ENCODE measurements around the gene TOM1.

The TOM1 gene

DNA sequence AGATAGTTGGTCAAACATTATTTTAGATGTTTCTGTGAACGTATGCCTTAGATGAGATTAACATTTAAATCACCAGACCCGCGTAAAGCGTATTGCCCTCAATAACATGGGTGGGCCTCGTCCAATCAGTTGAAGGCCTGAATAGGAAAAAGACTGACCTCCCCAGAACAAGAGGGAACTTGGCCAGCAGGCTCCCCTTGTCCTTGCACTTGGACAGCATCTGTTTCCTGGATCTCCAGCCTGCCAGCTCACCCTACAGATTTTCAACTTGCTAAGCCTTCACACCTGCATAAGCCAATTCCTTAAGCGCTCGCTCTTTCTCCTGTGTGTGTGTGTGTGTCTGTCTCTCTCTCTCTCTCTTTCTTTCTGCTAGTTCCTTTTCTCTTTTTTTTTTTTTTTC, 8.2 kb downstream of the TOM1 start:
- DNase-seq: no peak

DNA sequence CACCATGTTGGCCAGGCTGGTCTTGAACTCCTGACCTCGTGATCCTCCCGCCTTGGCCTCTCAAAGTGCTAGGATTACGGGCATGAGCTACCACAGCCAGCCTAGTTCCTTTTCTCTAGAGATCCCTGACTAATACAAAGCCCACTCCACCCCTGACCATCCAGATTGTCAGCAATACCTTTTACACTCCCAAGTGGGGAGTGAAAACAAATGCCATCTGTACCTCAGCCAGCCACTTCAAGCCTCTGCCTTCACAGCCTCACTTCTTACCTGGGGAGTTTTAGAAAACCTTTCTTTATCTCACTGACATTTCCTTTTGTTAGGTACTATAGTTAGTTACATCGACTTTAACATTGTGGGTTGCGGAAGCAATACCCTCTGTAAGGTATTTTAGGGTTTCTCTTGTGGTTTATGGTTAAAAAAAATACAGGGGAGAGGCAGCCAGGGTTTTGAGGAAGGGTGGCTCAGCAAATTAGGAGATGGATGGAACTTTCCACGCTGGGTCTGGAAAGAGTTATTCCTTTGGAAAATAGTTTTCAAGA, 8.9 kb downstream of the TOM1 start:
- DNase-seq: no peak

DNA sequence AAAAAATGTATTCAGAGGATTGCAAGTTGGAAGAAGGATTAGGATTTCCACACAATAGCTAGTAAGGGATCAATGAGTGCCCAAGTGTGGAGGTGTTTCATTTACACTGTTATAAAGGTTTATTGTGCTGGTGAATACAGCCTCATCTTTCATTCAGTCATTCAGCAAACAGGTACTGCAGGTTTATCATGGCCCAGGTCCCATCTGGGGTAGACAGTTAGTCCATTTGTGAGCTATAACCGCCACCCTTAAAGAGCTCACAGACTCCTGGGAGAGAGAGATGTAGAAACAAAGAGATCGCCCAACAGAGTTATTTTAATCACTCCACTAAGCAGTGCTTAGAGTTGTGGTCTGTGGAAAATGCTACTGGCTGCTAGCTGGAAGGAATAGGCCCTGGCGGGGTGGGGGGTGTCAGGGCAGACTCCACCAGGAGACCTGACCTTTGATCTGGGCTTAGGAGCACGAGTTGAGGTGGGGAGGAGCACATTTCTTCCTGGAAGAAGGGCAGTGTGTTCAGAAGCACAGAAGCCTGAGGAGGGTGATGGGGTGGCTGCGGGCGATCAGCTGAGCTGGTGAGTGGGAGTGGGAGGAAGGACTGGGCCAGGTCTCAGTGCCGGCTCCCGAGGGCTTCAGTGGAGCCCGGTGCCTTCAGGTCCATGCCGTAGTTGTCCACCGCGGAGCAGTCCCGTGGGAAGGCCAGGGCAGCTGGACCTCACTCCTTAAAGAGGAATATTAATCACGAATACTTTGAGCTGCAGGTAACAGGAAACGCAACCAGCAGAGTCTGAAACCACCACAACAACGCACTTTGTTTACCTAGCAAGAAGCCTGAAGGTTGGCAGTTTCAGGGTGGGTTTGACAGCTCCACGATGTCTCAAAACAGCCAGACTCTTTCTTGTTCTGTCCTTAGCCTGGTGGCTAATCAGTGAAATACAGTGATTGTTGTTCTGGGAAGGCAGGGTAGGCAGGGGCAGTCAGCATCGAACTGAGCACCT, 11.2 kb downstream of the TOM1 start:
- DNase-seq: no peak

DNA sequence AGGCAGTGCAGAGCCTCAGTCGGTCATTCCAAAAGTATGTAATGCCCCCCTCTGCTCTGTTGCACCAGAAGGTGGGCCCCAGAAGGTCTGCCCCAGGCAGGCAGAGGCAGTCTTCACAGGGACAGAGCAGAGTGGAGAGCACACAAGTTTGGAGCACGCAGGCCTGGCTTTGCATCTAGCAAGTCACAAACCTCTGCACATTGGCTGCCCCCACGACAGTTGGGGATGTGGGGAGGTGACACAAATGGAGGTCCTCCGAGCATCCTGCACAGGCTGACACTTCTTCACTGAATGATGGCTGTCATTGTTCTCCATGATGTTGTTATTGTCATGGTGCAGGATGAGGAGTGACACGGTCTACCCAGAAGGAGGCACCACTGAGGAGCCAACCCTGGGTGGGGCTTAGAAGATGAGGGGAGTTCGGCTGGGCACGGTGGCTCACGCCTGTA, 11.9 kb downstream of the TOM1 start:
- no peak for DNase-seq

DNA sequence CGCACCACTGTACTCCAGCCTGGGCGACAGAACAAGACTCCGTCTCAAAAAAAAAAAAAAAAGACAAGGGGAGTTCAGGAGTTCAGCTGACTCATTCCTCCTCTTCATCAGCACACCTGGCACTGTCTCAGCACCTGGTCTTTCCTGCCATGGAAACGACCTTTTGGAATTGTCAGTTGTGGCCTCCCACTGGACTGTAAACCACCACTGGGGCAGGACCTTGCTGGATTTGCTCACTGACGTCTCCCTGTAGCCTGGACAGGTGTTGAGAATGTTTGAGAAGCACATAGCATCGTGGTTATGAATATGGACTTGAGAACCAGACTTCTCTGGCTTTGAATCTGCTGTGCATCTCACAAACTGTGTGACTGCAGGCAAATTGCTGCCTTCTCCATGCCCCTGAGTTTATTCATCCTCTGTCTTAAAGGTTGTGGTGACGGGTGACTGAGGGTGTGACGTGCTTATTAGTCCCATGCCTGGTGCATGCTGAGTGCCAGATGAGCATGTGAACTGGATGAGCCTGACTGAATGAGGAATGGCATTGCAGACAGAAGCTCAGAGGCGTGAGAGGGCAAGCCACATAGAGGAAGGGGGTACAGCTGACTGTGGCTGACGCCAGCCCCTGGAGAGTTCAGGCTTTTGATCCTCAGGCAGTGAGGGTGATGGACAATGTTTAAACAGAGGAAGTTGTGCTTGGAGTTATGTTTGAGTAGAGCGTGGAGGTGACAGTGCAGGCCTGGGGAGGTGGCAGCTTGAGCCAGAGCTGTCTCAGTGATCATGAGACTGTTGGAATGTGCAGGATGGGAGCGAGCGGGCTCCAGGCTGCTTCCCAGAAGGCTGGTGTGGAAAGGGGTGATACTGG, 12.7 kb downstream of the TOM1 start:
- no peak for DNase-seq

DNA sequence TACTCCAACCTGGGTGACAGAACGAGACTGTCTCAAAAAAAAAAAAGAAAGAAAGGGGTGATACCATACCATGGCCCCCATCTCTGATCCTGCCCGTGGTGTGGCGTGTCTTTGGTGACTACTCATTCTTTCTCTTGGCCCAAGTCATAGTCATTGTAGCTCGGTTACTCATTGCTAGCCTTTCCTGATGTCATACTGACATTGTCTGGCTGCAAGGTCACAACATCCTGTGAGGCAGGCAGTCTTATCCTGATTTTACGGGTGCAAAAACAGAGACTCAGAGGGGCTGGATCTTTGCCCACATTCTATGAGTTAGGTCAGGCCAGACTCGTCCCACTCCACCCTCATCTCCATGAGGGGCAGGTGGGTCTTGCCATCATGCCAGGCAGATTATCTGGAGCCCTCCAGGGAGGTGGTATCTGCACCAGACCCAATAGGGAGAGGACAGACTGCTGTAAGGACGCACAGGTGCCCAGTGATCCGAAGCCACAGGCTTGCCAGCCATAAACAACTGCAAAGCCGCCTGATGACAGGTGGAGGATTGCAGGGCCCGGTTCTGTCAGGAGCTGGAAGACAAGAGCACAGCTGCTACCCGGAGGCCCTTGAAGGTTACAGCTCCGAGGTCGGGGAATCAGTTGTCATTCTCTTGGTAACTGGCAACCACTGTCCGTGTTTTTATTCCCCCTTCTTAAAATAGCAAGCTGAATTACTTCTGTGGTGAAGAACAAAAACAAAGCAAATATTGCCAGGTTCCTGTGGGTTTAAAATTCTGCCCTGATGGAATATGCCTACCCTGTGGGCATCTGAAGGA, 13.8 kb downstream of the TOM1 start:
- DNase-seq: no peak

DNA sequence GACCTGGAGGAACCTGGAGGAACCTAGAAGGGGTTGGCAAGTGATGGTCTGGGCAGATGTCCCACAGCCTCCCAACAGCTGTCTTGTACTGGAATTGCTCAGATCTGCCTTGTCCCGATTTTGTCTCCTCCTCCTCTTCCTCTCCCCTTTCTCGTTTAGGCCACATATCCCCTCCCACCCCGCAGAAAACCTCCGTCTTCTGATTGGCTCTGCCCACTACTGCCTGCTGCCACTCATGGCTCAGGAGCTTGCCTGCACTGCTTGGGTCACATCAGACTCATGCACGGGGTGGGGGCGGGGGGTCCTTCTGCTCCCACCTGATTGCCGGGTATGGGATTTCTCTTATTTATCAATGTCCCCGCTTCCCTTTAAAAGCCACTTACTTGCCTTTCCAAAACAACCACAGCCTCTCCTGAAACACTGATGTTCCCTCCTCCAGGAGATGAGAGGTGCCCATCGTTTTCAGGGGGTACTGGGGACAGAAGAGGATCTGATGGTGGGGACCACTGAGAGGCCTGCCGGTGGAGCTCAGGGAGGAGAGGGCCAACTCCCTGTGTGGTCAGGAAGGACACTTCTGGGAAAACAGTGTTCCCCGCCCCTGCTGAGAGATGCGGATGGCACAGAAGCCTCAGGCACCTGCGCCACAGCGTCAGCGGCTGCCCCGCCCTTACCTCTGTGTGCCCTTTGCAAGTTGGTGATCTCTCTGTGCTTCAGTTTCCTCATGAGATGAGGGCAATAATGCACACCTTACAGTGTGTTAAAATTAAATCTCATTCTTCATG, 14.7 kb downstream of the TOM1 start:
- no peak for DNase-seq

DNA sequence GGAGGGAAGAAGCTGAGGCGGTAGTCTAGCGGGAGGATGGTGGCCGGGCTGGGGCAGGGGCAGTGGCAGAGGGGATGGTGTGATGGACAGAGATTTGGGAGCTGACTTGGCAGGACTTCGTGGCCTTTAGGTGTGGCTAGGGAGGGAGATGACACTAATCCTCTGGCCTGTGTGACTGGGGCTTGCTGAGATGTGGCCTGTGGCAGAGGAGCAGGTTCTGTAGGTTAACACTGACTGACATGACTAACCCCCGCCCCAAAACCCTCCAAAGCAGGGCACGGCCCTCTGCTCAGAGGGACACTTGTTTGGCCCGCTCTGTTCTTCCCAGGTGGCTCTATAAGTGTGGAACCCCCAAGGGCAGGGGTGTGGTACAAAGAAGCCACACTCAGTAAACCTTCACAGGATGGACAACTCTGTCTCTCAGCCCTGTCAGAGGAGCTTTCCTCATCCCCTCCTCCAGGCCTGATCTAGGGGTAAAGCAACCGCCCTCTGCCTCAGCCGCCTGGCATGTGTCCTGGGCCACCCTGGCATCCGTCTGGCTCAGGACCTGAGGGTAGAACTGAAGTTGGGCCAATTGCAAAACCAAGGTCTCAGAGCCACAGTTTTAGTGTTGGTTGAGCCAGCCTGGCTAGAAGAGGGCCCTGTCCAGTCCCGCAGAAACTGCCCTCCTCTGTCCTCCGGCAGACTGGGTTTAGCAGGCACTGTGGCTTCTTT, 15.6 kb downstream of the TOM1 start:
- DNase-seq: no peak

DNA sequence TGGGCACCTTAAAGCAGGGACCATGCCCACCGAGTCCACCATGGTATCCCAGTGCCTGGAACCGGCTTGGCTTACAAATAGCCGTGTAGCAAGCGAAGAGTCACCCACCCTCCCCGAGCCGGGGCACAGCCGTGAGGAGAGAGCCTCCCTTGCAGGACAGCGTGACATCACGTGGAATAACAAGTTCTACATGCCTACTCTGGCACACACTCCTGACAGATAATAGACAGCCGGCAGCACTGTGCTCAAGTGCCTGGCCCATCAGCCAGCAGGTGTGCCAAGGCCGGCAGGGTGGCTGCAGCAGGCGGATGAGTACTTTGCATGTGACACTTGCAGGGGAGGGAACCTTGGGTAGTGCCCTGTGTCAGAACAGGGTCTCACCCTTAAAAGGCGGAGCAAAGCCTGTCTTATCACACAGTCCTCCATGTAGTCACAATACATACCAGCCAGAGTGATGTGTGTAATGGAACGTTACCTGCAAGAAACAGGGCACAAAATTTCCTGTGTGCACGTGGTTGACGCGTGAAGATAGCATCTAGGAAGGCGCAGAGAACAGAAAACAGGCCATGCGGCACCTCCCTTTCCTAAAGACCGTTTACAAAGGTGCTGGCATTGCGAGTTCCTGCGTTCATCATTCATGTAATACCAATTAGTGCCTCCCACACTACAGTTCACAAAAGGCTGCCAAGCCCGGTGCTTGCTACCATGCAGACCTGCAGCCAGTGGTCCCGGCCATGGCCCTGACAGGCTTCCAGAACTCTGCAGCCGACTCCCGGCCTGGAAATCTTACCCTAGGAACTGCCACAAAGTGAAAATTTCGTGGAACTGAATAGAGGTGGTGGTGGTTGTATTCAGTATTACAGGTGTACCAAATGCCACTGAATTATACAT, 16.4 kb downstream of the TOM1 start:
- no peak for DNase-seq

DNA sequence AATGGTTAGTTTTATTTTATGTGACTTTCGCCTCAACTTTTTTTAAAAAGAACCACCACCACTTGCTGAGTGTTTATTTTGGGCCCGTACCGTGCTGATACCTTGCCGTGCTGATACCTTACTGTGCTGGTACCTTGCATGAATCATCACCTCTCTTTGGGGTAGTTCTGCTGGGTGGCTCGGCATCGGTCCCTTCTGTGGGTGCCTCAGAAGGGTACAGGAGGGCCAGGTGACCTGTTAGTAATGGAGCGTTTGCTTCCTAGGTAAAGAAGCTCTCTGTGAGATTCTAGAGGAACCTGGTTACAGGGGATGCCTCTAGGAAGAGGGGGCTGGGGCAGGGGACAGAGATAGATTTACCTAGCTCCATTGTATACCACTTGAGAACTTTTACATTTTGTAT, 17.1 kb downstream of the TOM1 start:
- DNase-seq: no peak

DNA sequence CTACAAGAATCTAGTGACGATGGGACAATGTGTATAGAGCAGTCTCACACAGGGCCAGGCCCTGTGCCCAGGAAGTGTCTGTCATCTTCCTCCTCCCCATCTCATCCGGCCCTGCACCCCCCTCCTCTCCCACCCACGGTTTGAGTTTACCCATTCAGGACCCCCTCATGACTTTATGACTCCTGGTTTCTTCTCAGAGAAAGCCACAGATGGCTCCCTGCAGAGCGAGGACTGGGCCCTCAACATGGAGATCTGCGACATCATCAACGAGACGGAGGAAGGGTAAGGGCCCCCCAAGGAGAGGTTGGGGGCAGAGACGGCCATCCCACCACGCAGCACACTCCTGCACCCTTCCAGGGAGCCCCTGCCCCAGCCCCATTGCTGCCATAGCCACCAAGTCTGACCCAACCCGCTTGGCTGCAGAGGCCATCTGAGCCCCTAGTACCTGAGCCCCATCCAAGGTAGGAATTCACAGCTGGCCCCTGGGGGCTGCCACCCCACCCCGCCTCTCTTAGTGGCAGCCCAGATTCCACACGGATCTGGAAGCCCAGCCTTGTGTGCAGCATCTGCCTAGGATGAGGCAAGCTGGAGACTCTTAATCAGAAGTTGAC, 18.1 kb downstream of the TOM1 start:
- no peak for DNase-seq

DNA sequence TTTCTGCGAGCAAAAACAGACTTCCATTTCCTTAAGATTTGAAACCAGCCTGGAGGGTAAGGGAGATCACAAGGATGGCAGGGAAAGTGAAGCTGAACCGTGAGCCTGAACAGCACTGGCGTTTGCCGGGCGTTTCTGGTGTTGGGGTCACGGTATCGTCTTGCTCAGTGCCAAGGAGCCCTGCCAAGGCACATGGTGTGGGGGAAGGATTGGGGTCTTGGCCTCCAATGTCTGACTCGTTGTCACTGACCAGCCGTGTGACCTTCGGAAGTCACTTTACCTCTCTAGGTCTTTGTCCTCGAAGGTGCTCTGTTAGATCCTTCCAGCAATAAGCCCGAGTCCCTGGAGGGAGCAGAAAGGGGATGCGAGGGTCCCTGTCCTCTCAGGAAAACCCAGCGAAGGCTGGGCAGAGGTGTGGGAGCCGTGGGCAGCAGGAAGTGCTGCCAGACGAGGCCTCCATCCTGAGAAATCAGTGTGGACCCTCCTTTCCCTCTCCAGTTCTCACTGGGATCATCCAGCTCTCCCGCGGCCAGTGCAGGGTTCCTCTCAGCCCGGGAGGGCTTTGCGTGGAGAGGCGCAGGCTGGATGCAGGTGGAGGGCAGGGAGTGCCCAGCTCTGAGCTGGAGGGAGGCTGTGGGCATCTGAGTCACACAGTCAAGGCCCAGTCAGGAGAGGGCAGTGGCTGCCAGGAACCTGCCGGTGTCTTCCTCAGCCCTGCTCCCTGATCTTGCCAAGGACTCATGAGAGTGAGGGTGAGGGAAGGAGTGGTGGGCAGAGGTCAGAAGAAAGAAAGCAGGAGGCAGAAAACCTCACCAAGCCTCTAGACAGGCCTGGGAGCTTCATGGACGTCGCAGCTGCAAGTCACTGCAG, 18.9 kb downstream of the TOM1 start:
- DNase-seq: no peak

DNA sequence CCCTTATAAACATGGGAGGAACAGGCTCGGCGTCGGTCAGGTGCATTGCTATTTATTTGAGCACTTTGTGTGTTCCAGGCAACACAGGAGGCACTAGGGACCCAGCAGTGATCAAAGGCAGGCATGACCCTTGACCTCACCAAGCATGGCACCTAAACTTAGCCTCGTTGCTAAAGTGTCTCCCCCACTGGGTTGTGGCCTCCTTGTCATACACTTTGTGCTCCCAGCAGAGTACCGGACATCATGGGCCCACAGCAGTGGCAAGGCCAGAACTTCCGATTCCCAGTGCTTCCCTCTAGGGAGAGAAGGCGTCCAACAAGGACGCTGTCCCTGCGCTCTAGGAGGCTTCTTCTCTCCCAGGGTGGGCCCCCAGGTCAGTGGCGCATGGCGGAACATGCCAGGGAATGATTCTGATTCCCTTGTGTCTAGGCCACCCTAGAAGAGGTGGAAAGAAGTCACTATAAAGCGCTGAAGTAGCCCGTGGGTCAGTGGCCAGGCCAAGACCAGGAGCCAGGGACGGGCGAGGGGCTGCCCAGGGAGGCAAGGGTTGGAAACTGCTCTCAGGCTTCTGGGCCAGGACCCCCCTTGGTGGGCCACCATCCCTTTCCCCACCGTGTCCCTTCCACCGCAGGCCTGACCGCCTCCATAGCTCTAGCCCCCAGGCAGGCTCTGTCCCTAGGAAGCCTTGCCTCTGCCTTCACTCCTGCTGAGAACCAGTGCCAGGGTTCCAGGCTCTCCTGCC, 19.7 kb downstream of the TOM1 start:
- no peak for DNase-seq

DNA sequence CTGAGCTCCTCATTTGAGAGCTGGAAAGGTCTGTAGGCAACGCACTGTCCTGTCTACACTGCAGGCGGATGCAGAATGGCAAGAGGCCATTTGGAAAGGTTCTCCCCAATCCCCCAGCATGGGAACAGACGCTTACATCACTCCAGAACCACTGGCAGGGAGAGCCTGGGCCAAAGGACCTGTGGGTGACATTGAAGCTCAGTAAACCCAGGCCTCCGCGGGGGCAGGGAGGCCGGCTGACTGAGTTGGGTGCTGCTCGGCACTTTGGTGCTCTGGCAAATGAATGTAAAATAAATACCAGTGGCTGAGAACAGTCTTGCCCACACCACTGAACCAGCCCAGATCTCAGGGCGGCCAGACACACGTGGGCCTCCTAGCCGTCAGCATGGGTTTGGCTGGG, 22.4 kb downstream of the TOM1 start:
- no peak for DNase-seq

DNA sequence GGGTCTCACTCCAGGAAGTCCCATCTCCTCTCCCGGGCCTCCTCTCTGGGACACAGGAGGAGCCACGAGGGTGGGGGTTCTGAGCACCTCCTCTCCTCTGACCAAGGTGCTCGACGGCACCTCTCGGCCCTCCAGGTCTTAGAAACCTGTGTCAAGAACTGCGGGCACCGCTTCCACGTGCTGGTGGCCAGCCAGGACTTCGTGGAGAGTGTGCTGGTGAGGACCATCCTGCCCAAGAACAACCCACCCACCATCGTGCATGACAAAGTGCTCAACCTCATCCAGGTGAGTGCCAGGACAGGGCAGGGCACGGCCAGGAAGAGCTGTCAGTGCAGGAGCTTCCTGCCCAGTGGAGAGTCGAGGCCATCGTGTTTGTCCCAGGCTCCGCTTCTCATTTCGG, 23.2 kb downstream of the TOM1 start:
- DNase-seq: no peak

DNA sequence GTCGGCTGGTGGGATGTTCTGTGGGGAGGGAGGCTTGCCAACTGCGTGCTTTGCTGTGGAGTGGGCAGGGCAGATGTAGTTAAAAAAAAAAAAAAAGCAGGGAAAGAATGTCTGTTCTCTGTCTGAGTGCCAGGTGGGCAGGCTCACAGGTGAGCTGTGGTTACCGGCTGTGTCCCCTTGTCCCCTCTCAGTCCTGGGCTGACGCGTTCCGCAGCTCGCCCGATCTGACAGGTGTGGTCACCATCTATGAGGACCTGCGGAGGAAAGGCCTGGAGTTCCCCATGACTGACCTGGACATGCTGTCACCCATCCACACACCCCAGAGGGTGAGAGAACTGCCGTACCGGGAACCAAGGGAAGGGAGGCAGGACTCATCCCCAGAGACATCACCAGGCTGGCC, 23.6 kb downstream of the TOM1 start:
- no peak for DNase-seq

DNA sequence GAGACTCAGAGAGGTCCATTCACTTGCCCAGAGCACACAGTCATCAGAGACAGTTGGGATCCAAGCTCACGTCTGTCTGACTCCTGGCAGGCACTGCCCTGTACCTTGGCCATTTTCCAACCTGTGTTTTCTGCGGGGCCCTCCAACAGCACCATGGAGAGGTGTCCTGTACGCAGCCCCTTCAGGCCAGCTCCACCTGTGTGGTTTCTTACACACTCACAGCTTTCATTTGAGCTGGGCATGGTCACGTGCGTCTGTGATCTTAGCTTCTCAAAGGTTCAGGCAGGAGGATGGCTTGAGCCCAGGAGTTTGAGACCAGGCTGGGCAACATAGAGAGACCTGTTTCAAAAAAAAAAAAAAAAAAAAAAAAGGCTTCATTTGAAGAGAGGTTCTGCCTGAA, 24.4 kb downstream of the TOM1 start:
- no peak for DNase-seq

DNA sequence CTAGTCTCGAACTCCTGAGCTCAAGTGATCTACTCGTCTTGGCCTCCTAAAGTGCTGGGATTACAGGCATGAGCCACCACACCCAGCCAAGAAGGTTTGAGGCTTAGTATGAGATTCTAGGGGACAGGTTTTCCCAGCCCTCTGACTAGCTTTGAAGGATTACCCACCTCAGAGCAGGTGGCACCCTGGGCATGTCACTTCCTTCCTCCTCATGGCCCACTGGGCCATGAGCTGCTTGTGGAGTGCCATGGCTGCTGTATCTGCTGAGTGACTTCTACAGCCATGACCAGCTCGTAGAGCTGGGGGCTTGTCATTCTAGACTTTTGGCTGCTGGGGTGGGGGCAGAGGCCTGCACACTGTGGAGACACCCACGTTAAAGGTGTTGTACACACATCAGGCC, 25.1 kb downstream of the TOM1 start:
- DNase-seq: no peak
